Dedifferentiated amniotic fluid mesenchymal stem cell (primary cell): ENCODE data around the gene SHF.
A peak's percentile ranks its signal among the peaks of the same experiment; 100 is the strongest.

Experiments
- DNase-seq: peaks from one replicate; pipeline ENCODE4 v3.0.0-alpha.2; 2016; ENCODE audit errors: extremely low spot score

The SHF gene

GRCh38 chr15:45128971-45129639 is 58.7 kb downstream of the SHF start:
- DNase-seq: no peak

GRCh38 chr15:45126535-45127158 is 61.1 kb downstream of the SHF start:
- no peak for DNase-seq

GRCh38 chr15:45123397-45123796 is 64.4 kb downstream of the SHF start:
- no peak for DNase-seq

- DNase-seq: no peak
These were observed 65.0 kb downstream of the SHF start for GRCh38 chr15:45122719-45123118.

GRCh38 chr15:45121706-45122417 is 65.9 kb downstream of the SHF start:
- peak; percentile 45 for DNase-seq

- DNase-seq: no peak
These were observed 66.7 kb downstream of the SHF start for GRCh38 chr15:45121020-45121419.

GRCh38 chr15:45120081-45120972 is 67.4 kb downstream of the SHF start:
- DNase-seq: no peak

GRCh38 chr15:45118996-45119395 is 68.8 kb downstream of the SHF start:
- DNase-seq: no peak

- DNase-seq: peak; percentile 92
These were observed 69.6 kb downstream of the SHF start for GRCh38 chr15:45118131-45118588.

GRCh38 chr15:45117308-45118130 is 70.2 kb downstream of the SHF start:
- no peak for DNase-seq
